GM18867 (cell line): ENCODE results near the gene ARSB.
"Not testable (repeated sequence)": the region's sequence is repeated elsewhere in the genome, so short reads cannot be mapped to it uniquely, and the experiment has no call there.

Experiments used
- ATAC-seq: cut with Tn5 transposase; IDR thresholded peaks from one replicate; pipeline ENCODE4 v1.9.1; 2021; ENCODE audit warnings: mild to moderate bottlenecking, moderate library complexity; ENCODE audit not compliant: unreplicated experiment

ARSB gene

DNA sequence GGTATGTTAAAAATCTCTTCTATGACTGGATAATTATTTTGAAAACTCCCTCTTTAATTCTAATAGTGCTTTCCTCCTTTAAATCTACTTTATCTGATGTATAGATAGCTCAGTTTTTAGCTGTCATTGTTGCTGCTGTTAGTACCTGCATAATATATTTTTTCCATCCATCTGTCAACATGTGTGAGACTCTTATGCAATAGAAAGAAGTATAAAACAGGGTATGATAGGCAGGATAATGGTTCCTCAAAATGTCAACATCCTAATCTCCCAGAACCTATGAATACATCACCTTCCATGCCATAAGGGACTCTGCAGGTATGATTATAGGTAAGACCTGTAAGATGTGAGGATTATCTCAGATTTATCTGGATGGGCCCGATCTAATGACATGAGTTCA is 199.7 kb downstream of the ARSB start:
- ATAC-seq: no peak

DNA sequence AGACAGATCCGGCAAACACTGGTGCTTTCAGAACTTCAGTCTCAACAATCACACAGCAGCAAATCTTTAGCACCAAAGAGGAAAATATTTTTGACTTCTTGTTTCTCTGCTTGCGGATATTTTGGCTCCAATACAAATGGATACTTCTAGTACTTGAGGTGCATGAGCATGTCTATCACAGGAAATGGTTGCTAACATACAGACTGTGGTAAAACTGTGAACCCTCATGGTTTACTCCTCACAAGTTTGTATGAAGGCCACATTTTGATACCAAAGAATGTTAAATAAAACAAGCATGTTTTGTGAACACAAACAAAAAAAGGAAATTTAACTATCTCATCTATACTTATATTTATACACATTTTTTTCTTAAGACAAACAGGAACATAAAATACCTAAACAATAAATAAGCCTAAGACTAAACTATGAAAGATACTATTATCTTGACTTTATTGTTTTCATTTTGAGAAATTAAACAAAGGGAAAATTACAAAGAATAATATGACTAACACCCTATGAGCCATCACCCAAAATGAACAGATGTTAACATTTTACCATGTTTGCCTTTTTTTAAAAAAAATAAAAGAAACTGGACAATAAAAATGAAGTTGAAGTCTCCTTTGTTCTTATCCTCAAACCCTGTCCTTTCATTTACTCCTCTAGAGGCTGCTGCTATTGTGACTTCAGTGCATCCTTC is 201.5 kb downstream of the ARSB start:
- ATAC-seq: no peak

DNA sequence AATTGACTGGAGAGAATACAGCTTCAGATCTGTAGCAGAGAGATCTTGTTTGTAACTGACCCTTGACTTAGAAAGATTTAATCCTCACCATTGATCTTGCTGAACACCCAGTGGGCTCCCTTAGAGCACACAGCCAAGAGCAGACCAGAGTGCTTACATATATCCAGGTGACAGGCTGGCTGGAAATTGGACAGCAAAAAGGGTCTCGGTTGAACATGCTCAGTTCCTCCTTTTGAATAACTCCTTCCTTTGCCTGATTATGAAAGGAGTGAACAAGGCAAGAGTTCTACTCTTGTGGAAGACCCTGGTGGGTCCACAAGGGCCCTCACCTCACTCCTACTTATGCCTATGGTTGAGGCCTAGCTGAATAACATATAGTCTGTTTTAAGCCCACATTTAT is 202.4 kb downstream of the ARSB start:
- no peak for ATAC-seq

DNA sequence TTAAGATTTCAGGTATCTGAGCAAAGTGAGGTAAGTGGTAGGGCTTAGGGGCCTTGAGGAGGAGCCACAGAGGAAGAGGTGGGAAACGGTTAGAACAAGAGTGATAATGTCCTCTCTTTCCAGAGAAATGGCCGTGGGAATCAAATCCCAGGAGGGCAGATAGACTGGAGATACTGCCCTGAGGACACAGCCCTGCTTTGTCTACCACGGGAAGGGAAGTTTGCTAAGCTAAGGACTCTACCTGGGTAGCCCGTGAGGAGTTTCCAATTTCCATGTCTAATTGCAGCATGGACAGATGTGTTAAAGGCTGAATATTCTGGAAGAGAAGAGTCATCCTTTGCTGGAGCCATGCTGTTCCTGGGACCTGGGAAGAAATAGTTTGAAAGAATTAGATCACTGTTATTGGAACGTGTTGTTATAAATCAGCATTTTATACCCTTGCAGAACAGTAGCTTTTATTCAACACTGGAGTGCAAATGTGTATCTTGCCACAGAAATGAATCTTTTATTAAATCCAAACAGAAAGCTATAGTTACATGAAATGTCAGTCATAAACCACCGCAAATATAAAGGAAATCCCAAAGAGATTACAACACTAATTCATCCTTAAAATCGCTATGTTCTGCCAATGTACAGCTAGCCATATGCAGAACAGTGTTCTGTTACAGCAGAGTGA is 203.4 kb downstream of the ARSB start:
- no peak for ATAC-seq

DNA sequence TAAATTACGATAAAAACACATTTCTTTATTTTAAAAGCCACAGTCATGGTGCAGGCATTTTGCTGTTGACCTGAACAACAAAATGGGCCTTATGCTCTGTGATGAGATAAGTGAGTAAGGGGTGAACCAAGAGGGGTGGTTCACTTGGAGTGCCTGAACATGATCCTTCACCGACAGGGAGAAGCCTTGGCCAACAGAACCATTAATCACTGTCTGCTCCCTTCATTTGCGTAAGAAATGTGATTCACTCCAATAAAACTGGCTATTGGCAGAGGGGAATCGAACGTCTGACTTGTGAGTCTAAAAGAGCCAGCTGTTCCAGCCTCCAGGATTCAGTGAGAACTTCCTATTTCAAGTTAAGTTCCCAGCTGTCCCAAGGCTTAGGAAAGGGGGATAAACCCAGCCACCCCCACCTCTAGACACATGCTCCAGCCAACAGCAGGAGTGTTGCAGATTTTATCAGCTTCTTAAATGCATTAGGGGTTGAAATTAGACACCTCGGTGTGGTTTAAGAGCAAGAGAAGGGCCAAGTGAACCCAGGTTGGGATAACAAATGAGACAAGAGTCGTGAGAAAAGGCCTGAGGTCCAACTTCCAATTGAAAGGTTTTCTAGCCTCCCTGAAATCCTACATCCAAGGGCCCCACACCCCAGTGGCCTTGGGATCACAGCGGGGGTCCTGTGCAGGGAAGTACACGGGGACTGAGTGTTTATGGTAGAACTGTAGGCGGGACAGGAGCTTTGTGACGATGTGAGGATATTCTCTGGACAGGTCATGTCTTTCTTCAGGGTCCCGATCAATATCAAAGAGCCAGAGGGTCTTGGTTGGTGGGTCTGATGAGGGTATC is 205.1 kb downstream of the ARSB start:
- no peak for ATAC-seq

DNA sequence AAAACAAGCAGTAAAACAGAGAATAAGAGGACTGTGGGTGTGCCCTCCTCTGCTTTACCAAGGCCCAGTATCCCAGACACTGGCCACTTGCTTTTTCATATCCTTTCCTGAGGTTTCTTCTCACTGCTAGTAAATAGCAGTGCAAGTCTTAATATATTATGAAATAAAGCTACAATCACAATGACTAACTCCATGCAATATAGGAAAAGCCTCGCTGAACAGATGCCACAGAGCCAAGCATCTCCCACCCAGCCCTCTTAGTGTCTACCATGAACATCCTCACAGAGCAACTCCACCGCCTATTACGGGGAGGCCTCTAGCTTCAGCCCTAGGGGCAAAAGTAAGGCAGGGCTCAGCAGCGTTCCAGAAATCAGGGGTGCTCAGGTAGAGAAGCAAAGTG is 205.8 kb downstream of the ARSB start:
- no peak for ATAC-seq

DNA sequence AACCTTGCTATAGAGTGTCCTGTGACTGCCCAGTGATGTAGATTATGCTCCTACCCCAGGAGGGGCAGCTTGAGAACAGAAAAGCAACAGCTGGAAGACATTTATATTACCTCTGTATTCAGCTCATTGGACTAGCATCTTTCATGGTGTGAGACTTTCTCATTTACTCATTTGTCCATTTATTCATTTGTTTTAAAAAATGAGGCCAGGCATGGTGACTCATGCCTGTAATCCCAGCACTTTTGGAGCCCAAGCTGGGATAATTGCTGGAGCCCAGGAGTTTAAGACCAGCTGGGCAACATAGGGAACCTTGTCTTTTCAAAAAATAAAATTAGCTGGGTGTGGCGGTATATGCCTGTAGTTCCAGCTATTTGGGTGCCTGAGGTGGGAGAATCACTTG is 206.6 kb downstream of the ARSB start:
- ATAC-seq: no peak

DNA sequence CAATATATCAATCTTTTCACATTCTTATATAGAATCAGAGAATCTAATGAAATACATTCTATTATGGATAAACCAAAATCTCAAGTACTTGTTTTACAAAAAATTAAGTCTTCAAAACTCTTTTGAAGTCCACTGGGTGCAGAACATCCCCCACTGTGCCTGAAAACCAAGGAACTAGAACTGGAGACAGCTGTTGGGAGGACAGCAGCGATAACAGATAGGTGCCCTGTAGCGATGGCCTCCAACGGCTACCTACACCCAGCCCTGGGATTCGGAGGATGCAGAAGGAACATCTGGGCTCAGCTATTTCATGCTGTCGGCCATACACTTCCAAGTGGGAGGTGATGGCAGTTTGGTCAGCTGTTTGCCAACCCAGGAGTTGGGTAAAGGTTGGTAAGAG is 207.2 kb downstream of the ARSB start:
- no peak for ATAC-seq

DNA sequence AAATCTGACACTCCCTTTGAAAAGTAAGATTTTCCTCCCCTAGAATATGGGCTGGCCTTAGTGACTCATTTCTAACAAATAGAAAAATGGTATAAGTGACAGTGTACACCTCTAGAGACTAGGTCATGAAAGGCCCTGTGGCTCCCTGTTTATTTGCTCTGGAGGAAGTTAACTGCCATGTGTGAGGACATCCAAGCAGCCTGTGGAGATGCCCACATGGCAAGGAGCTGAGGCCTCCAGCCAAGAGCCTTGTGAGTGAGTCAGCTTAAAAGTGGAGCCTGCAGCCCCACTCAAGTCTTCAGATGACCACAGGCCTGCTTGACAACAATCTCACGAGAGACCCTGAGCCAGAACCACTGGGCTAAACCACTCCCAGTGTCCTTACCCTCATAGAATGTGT is 208.5 kb downstream of the ARSB start:
- ATAC-seq: no peak

DNA sequence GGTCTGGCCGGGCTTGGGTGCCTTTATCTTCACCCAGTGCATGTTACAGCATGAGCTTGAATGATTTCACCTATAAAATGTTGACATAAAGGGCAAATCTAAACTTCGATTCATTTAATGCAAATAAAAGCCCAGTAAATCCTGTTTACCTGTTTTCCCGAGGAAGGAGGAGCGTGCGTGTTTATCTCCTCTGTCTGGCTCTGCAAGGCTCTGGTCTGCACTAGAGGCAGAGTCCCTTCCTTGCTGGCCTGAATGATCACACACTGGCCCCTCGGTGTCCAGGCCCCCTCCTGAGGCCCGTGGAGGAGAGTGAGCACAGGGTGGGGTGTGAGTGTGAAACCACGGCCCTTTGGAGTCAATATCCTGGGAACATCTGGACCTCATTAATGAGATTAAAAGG is 211.5 kb downstream of the ARSB start:
- ATAC-seq: no peak

DNA sequence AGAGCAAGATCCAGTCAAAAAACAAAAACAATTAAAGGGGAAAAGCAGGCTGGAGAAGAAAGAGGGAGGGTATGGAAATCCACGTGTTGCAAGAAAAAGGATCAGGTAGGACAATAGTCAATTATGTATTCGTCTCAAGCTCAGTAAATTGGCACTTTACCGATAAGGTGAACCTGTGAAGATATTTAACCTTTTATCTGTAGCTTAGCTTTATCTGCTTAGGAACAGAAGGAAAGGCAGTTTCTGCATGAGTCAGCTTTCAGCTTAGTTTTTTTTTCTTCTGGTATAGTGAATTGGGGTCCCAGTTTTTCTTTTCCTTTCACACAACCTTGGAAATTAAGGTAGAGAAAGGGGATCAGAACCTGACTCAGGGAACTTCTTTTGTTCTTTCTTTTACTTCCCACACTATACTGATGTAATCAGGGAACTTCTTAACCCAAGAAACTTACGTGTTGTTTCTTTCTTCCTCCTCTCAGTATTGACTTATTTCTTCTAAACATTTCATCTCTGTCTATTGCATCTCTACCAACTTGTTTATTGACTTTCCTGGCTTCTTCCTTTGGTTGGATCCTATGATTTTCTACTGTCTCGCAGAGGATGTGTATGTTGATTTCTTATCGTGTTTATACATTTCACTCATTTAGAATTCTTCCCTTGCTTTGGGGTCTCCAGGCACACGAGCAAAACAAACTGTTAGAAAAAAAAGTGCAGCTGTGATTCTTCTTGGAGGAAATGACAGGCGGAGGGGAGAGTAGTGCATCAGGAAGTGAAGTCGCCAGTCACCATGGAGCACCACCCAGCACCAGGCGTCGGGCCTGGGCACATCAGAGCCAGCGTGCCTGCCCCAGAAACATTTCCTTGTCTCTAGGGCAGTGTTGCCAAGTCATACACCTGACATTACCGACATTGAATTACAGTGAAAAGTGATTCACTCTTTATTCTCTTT is 213.6 kb downstream of the ARSB start:
- ATAC-seq: no peak

DNA sequence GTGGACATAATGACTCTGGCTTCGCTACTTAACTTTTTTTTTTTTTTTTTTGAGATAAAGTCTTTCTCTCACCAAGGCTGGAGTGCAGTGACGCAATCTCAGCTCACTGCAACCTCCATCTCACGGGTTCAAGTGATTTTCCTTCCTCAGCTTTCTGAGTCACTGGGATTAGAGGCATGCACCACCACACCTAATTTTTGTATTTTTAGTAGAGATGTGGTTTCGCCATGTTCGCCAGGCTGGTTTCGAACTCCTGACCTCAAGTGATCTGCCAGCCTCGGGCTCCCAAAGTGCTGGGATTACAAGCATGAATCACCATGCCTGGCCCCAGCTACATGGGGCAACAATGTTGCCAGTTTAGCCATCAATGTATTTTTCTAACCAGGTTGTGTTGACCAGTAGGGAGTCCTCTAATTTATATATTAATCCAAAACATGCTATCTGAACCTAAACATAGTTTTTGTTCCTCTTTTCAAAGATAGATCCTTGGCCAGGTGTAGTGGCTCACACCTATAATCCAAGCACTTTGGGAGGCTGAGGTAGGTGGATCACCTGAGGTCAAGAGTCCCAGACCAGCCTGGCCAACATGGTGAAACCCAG is 216.2 kb downstream of the ARSB start:
- ATAC-seq: no peak

DNA sequence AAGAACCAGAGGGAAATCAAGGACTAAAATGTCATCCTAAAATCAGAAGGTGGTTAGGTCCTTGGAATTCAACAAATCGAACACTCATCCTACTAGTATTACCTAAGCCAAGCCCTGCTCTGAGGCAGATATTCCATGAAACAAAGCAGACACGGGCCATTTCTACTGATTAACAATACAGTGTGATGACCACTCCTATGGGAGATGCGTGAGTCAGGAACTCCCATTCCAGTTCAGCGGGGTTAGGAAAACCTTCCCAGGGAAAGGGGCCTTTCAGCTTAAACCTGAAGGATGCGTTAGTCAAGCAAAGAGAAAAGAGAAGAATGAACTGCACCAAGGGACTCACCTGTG is 218.7 kb downstream of the ARSB start:
- ATAC-seq: no peak

DNA sequence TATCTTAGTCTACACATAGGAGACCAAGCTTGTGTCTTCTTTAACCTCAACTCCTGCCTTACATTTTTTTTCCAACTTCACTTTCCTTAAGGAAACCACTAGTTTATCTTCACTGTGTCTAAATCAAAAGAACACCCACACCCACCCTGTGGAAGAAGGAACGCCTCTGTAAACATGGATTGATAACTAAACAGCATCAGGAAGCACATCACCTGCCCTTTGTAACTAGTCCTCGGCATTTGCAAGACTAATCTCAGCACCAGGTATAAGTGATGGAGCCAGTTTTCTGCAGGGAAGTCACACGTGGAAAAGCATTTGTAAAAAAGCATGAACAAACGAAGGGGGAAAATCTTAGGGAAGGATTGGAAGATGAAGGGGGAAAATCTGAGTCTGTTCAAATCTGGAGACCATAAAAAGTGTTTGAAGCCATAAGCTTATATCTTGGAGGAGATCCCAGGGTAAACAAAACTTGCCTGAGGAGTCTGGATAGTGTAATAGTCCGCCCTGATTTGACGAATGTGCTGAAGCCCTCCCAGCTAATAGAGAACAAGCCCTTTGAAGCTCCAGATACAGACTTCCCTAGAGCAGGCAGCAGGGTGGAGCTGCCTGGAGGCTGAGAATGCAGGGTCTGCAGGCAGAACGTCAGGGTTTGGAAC is 219.2 kb downstream of the ARSB start:
- ATAC-seq: no peak

DNA sequence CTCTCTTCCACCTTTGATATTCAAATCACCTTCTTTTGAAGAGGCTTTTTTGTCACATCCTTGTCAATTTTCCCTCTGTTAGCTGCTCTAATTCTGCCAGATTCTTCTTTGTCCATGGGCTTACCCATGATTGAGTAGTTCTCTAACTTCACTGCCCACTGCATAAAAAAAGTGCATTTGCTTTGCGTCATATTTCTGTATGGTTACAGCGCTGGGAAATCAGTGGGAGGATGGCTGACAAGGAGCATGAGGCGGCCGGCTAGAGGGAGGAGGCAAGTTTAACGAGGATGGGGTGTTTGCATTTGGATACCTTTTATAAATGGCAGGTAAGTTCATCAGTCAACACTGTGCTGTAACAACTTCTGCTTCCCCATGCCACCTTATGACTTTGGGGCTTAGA is 220.0 kb downstream of the ARSB start:
- no peak for ATAC-seq

DNA sequence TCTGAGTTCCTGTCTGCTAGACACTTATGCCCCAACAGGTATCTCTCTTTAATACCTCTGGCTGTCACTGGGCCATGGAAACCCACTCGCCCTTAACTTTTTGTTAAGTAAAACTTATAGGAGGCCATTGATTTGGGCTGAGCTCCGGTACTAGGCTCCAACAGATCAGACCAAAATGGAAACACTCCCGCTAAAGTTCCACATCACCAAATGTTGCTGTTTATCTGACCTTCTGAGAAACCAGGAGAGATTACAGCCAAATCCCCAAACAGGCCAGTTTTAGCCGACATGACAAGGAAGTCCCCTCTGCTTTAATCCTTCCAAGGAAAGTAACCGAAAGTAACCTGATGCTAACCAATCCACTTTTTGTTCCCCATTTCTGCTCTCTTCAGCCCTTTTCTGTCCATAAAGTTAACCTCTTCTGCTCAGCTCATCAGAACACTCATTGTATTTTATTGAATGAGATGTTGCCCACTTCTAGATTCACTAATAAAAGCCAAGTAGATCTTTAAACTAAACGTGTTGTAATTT is 221.4 kb downstream of the ARSB start:
- no peak for ATAC-seq

DNA sequence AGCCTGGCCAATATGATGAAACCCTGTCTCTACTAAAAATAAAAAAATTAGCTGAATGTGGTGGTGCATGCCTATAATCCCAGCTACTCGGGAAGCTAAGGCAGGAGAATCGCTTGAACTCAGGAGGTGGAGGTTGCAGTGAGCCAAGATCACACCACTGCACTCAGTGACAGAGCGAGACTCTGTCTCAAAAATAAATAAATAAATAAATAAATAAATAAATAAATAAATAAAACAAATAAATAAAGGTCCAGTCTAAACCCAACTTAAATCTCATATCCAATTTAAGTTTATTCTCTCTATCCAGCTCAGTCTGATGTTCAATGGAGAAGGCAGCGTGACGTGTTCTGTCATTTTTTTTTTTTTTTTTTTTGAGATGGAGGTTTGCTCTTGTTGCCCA is 222.4 kb downstream of the ARSB start:
- not testable (repeated sequence) for ATAC-seq

DNA sequence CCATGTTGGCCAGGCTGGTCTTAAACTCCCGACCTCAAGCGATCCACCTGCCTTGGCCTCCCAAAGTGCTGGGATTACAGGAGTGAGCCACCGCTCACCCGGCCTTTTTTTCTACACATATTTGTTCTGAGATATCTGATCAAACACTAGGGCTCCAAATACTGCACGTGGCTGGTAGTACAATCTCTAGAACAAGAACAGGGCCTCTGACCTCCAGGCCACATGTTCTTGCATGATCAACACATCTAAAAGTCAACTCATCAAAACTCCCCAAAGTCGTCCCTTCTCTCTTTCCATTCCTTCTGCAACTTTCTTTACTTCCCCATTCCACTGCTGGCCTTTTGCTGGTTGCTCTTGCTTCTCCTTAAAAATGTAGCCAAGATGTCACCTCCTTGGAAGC is 223.3 kb downstream of the ARSB start:
- no peak for ATAC-seq

DNA sequence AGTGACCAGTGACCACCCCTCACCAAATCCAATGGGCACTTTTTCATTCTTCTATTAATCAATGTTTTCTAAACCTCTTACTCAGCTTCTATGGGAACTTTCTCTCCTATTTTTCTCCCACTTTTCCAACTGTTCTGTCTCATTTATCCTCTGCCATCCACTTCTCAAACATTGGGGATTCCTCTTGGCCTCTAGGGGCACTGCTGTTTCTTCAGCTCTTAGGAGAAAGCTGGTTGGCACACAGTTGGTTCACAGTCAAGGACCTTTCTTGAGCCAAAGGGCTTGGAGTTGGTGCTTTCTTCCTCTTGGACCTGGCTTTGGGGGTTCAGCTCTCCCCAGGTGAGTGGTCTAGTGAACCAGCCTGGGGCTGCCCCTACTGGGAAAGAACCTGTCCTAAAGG is 224.3 kb downstream of the ARSB start:
- ATAC-seq: no peak

DNA sequence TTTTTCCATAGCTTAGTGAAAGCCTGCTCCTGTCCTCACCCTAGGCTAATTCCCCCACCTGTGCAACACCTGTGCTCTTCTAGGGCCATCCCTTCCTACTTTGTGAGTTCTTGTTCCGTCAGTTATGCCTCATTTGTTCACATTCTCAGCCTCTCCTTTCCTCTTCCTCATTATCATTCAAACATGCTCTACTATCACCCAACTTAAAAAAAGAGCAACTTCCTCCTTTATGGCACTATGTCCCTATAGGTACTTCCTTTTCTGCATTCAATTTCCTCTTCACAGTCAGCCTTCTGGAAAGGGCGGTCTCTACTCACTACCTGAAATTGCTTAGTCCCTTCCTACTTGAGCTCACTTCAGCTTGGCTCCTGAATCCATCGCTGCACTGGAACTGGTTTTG is 224.7 kb downstream of the ARSB start:
- ATAC-seq: no peak
